ENCODE measurements around the gene HP1BP3.

HP1BP3 gene, protein sequence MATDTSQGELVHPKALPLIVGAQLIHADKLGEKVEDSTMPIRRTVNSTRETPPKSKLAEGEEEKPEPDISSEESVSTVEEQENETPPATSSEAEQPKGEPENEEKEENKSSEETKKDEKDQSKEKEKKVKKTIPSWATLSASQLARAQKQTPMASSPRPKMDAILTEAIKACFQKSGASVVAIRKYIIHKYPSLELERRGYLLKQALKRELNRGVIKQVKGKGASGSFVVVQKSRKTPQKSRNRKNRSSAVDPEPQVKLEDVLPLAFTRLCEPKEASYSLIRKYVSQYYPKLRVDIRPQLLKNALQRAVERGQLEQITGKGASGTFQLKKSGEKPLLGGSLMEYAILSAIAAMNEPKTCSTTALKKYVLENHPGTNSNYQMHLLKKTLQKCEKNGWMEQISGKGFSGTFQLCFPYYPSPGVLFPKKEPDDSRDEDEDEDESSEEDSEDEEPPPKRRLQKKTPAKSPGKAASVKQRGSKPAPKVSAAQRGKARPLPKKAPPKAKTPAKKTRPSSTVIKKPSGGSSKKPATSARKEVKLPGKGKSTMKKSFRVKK

DNA sequence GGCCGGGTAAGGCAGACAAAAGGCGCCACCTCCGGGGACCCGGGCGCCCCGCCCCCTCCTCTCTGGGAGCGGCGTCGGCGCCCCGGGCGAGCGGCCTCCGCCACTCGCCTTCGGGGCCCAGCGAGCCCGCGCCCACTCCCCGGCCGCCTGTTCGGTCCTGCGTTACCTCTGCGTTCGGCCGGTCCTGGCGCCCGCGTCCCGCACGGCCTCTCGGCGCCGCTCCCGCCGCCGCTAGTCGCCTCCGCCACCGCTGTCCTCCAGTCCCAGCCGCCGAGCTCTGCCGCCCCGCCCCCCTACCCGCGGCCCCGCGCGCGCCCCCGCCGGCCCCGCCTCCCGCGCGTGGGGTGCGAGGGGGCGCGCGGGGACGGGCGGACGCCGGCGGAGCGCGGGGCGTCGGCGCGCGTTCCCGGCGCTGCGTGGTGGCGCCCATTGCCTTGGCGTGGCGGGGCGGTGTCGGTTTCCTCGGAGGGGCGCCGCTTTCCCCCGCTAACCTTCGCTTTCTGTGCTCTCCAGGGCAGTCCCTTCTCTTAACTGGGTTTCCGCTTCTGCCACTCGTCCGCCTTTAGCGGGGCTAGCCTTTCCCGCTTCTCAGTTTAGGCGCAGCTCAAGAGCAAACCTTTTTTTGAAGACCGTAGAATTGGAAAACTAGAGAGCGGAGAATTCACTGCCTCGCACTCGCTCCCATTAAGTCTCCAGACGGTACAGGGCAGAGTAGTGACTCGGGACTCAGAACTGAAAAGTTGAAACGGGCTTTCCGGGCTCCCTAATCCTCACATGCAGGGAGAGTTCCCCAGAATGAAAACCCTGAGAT is at the start of gene HP1BP3:
Gene HP1BP3, minus strand, starts transcription at position 279 of the 811 bp plus-strand sequence. CDS start 6,867 bp downstream, outside the sequence.
- H3K4me3 ChIP-seq (ENCODE audit: low read length) = peak within 1 kb of the TSS; percentile 100
- TF ChIP-seq CTCF (IDR thresholded peaks at IDR 0.05; ENCODE audit: low read depth, low read length) (no peak), EZH2phosphoT487 (IDR thresholded peaks at IDR 0.05; ENCODE audit: low read depth) (no peak)
- H4K20me1 ChIP-seq (ENCODE audit: insufficient read depth, low read length) = peaks cover 29% of the 10 kb centered on the region
- H3K27me3 ChIP-seq (ENCODE audit: low read depth, low read length) = no peaks in the 10 kb centered on the region
- H3K4me2 ChIP-seq (ENCODE audit: low read length) = peak within 1 kb of the TSS; percentile 96
- peak within 1 kb of the TSS; percentile 69; the same call in 1 of the 2 replicates for H2AFZ ChIP-seq (ENCODE audit: low read depth, low read length)
- no peaks in the 10 kb centered on the region for H3K9me3 ChIP-seq (ENCODE audit: insufficient read depth, low read length)
- H3K27ac ChIP-seq (ENCODE audit: low read length) = peak within 1 kb of the TSS; percentile 81
- H3K4me1 ChIP-seq (ENCODE audit: low read length) = peaks cover 11% of the 10 kb centered on the region
- peak within 1 kb of the TSS; percentile 94 for H3K9ac ChIP-seq (ENCODE audit: low read length)
- peaks cover 2% of the 10 kb centered on the region for H3K36me3 ChIP-seq (replicated peaks; ENCODE audit: low read depth, low read length)
- peaks cover 43% of the 10 kb centered on the region for H3K79me2 ChIP-seq (ENCODE audit: low read length)

GRCh38 chr1:20836230-20836629 is 49.1 kb upstream of the HP1BP3 start:
- Histone ChIP-seq H3K4me1 (ENCODE audit: low read length) (no peaks in the 10 kb centered on the region), H2AFZ (ENCODE audit: low read depth, low read length) (no peak overlapping the region), H3K4me2 (ENCODE audit: low read length) (no peak overlapping the region), H3K27me3 (ENCODE audit: low read depth, low read length) (no peaks in the 10 kb centered on the region), H3K4me3 (ENCODE audit: low read length) (no peak overlapping the region), H3K27ac (ENCODE audit: low read length) (no peak overlapping the region), H3K36me3 (replicated peaks; ENCODE audit: low read depth, low read length) (no peaks in the 10 kb centered on the region), H3K9ac (ENCODE audit: low read length) (no peak overlapping the region), H4K20me1 (ENCODE audit: insufficient read depth, low read length) (no peaks in the 10 kb centered on the region), H3K9me3 (ENCODE audit: insufficient read depth, low read length) (no peaks in the 10 kb centered on the region), H3K79me2 (ENCODE audit: low read length) (no peaks in the 10 kb centered on the region)
- TF ChIP-seq EZH2phosphoT487 (IDR thresholded peaks at IDR 0.05; ENCODE audit: low read depth) (no peak), CTCF (IDR thresholded peaks at IDR 0.05; ENCODE audit: low read depth, low read length) (no peak)

GRCh38 chr1:20834780-20835179 is 47.7 kb upstream of the HP1BP3 start:
- Histone ChIP-seq H3K4me3 (ENCODE audit: low read length) (no peak overlapping the region), H3K4me2 (ENCODE audit: low read length) (no peak overlapping the region), H3K36me3 (replicated peaks; ENCODE audit: low read depth, low read length) (no peaks in the 10 kb centered on the region), H3K9ac (ENCODE audit: low read length) (no peak overlapping the region), H3K27ac (ENCODE audit: low read length) (no peak overlapping the region), H4K20me1 (ENCODE audit: insufficient read depth, low read length) (no peaks in the 10 kb centered on the region), H3K9me3 (ENCODE audit: insufficient read depth, low read length) (no peaks in the 10 kb centered on the region), H2AFZ (ENCODE audit: low read depth, low read length) (no peak overlapping the region), H3K79me2 (ENCODE audit: low read length) (no peaks in the 10 kb centered on the region), H3K27me3 (ENCODE audit: low read depth, low read length) (no peaks in the 10 kb centered on the region), H3K4me1 (ENCODE audit: low read length) (no peaks in the 10 kb centered on the region)
- TF ChIP-seq CTCF (IDR thresholded peaks at IDR 0.05; ENCODE audit: low read depth, low read length) (no peak), EZH2phosphoT487 (IDR thresholded peaks at IDR 0.05; ENCODE audit: low read depth) (no peak)

GRCh38 chr1:20834192-20834591 is 47.1 kb upstream of the HP1BP3 start:
- Histone ChIP-seq H3K4me3 (ENCODE audit: low read length) (no peak overlapping the region), H3K4me2 (ENCODE audit: low read length) (no peak overlapping the region), H3K79me2 (ENCODE audit: low read length) (no peaks in the 10 kb centered on the region), H4K20me1 (ENCODE audit: insufficient read depth, low read length) (no peaks in the 10 kb centered on the region), H3K36me3 (replicated peaks; ENCODE audit: low read depth, low read length) (no peaks in the 10 kb centered on the region), H3K4me1 (ENCODE audit: low read length) (no peaks in the 10 kb centered on the region), H3K27ac (ENCODE audit: low read length) (no peak overlapping the region), H2AFZ (ENCODE audit: low read depth, low read length) (no peak overlapping the region), H3K9me3 (ENCODE audit: insufficient read depth, low read length) (no peaks in the 10 kb centered on the region), H3K9ac (ENCODE audit: low read length) (no peak overlapping the region), H3K27me3 (ENCODE audit: low read depth, low read length) (no peaks in the 10 kb centered on the region)
- TF ChIP-seq EZH2phosphoT487 (IDR thresholded peaks at IDR 0.05; ENCODE audit: low read depth) = no peak
- TF ChIP-seq CTCF (IDR thresholded peaks at IDR 0.05; ENCODE audit: low read depth, low read length) = no peak
